Measurements from ENCODE around the gene OBP2A.

GRCh38 chr9:135587658-135588057, 41.7 kb downstream of the OBP2A start:
- no peak for TF ChIP-seq CTCF (IDR thresholded peaks at IDR 0.05)
- no peak for TF ChIP-seq EZH2 (IDR thresholded peaks at IDR 0.05; ENCODE audit: borderline replicate concordance, insufficient read depth, low read depth, low read length, poor library complexity, severe bottlenecking)
